Stimulated activated CD8-positive, alpha-beta memory T cell treated with anti-CD3 and anti-CD28 coated beads, Interleukin-15, amount 100 ng/mL, for 1 hour (primary cell): ENCODE data around the gene KIF9.
"Not testable (repeated sequence)": the region's sequence is repeated elsewhere in the genome, so short reads cannot be mapped to it uniquely, and the experiment has no call there.

Experiments used
- DNase-seq: peaks from one replicate; pipeline ENCODE4 v3.0.0-alpha.2; 2020; ENCODE audit warnings: low read depth

The KIF9 gene

DNA sequence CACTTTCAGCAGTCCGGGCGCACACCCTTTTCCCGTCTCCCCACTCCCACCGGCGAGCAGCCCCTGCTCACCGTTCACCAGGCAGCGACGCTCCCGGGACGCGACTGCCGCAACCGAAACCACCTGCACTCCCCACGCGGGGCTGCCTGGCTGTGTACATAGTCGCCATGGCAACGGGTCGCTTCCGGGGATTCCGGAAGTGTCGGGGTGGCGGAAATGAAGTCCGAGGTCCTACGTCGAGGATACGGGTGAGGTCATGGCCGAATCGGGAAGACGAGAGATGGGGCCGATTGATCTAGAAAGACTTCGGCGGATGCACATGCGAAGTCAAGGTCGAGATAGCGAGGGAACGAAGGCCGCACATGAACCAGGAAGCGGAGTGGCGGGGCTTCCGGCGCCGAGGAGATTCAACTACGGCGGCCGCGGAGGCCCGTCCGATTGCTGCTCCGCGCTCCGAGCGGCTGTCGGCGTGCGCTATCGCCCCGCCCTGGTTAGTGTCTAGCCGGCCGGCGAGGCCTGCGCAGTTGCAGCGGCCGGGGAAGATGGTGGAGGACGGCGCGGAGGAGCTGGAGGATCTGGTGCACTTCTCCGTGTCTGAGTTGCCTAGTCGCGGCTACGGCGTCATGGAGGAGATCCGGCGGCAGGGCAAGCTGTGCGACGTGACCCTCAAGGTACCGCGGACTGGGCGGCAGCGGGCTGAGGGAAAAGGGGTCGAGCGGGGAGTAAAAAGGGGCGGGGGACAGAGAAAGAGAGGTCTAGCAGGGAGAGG lies at the start of gene KIF9, which contains the start of gene KLHL18:
TSS of gene KIF9 (minus strand) at position 376 of the 769 bp plus-strand sequence. CDS start 5,425 bp downstream, outside the sequence.
TSS of gene KLHL18 (plus strand) at position 521 of the 769 bp plus-strand sequence. CDS start at position 543, 22 bp downstream.
- peak; percentile 93 for DNase-seq

DNA sequence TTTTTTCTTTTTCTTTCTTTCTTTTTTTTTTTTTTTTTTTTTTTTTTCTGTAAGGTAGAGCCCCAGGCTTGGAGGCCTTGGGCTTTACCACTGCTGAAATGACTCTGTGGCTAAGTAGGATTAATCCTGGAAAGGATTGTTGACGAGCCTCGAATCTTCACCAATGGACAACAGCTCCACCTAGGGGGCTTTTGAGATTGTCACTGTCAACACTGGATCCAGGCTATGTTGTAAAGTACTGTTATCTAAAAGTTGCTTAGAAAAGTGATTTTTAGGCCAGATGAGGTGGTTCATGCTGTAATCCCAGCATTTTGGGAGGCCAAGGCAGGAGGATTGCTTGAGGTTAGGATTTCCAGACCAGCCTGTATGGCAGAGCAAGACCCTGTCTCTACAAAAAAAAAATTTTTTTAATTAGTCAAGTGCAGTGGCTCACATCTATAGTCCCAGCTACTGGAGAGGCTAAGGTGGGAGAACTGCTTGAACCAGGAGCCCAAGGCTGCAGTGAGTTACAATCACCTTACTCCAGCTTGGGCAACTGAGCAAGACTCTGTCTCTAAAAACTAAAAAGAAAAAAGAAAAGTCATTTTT lies 41.8 kb upstream of the KIF9 start:
- DNase-seq, result peak; percentile 33

- DNase-seq, result no peak
These were observed 41.1 kb upstream of the KIF9 start for GRCh38 chr3:47323431-47324277.

- DNase-seq, result no peak
These were observed 37.4 kb upstream of the KIF9 start for GRCh38 chr3:47319956-47320355.

GRCh38 chr3:47318916-47319315 lies 36.3 kb upstream of the KIF9 start:
- DNase-seq, result no peak

DNA sequence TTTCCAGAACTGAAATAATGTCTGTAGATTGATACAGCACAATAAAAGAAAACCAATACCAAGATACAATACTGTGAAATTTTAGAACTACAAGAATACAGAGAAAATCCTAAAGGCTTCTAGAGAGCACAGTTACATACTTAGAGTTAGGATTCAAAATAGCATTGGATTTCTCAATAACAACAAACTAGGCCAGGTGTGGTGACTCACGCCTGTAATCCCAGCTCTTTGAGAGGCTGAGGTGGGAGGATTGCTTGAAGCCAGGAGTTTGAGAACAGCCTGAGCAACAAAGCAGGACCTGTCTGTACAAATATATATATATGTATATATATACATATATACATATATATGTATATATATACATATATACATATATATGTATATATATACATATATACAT lies 33.6 kb upstream of the KIF9 start:
- not testable (repeated sequence) for DNase-seq

GRCh38 chr3:47315069-47315647 lies 32.6 kb upstream of the KIF9 start:
- DNase-seq, result no peak

DNA sequence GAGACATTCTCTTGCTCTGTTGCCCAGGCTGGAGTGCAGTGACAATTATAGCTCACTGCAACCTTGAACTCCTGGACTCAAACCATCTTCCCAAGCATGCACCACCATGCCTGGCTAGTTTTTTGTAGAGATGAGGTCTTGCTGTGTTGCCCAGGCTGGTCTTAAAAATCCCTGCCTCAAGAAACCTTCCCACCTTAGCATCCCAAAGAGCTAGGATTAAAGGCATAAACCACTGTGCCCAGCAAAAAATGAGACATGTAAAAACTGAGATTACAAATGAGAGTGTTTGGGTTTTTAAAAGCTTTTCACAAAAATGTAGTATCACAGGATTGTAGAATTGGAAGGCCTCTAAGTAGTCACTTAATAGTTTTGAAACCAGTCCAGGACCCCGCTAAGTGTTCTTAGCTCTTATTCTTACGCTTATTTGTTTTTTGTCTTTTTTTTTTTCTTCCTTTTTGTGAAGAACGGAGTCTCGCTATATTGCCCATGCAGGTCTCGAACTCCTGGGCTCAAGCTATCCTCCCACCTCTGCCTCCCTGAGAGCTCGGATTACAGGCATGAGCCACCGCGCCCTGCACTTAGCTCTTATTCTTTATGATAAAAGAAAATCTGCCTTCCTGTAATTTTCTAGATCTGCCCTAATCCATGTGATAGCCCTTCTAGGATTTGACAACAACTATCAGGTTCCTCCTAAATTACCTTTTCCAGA lies 31.6 kb upstream of the KIF9 start:
- no peak for DNase-seq

GRCh38 chr3:47313341-47314055 lies 30.9 kb upstream of the KIF9 start:
- no peak for DNase-seq

- DNase-seq, result no peak
These were observed 27.8 kb upstream of the KIF9 start for GRCh38 chr3:47310391-47310790.

DNA sequence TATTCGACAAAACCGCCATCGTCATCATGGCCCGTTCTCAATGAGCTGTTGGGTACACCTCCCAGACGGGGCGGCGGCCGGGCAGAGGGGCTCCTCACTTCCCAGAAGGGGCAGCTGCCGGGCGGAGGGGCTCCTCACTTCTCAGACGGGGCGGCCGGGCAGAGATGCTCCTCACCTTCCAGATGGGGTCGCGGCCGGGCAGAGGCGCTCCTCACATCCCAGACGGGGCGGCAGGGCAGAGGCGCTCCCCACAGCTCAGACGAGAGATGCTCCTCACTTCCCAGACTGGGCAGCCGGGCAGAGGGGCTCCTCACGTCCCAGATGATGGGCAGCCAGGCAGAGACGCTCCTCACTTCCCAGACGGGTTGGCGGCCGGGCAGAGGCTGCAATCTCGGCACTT lies 26.6 kb upstream of the KIF9 start:
- DNase-seq, result not testable (repeated sequence)

- DNase-seq, result no peak
These were observed 23.4 kb upstream of the KIF9 start for GRCh38 chr3:47306022-47306421.

- no peak for DNase-seq
These were observed 18.9 kb upstream of the KIF9 start for GRCh38 chr3:47301456-47301855.

GRCh38 chr3:47299381-47300318 lies 17.1 kb upstream of the KIF9 start:
- no peak for DNase-seq

DNA sequence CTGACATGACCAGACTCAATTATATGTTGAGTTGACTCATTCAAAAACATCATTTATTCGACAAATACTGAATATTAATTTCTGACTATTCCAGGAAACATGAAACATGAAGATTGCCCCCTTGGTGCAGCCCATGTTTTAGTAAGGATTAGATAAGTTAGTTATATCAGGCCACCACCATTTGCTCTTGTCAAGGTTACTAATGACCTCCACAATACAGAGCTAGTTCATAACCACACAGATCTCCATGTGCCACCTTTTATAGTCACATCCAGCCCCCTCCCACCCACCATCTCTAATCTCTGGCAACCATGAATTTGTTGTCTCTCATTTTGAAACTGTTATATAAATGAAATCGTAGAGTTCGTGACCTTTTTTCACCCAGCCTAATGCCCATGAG lies 15.8 kb upstream of the KIF9 start:
- DNase-seq, result no peak

DNA sequence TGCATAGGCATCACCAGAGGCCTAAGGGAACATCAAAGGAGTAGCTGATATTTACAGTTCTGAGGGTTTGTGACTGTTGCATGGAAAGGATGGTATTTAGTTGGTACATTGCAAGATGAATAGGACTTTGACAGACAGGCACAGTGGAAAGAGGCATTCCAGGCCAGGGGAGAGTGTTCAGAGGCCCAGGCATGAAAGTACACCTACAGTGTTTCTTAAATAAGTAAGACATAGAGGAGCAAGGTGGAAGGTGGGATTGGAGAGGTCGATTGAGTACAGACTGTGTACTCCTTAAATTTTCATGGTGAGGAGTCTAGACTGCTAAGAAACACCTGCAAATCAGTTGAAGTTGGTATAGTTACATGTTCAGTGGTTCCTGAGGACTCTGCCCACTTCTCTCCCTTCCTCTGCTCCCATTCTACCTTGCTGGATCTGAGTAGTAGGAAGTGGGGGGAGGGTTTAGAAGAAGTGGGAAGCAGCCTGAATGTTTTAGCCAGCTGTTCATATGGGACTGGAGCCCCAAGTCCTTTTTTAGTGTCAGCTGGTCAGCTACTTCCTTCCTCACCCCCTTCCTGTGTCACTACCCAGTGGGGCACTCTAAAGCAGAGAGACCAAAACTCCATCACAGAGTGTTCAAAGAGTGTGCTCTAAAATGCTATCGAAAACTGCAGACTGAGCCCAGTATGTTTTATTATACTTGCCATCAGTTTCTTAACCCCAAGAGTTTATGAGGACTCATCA lies 14.1 kb upstream of the KIF9 start:
- DNase-seq, result no peak

DNA sequence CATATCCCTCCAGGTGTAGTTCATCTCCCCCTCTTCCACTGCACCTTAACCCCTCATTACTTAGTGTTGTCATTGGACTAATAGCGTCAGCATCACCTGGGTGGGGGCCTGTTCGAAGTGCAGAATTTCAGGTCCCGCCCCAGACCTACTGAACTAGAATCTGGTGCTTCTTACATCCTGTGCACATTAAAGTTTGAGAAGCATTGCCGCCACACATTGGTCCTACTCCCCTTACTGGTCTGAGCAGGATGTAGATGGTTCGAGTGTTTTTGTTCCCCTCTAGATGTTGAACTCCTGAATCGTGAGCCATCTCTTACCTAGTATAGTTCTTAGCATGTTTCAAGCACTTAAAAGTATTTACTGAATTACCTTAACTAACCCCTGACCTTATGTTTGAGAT lies 13.4 kb upstream of the KIF9 start:
- no peak for DNase-seq

DNA sequence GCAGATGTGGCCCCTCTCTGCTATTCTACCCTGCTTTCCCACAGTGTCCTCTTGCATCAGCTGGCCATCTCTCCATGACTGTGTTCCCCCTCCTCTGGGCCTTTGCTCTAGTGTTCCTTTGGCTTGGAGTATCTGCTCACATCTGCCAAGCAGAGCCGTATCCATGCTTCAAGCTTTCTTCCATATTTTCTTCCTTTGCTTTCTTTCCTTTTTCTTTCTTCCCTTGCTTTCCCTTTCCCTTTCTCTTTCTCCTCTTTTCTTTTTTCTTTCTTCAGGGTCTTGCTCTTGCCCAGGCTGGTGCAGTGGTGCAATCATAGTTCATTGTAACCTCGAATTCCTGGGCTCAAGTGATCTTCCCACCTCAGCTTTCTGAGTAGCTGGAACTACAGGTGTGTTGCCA lies 12.7 kb upstream of the KIF9 start:
- DNase-seq, result no peak

GRCh38 chr3:47294392-47294791 lies 11.8 kb upstream of the KIF9 start:
- DNase-seq, result no peak
